ENCODE results near the gene SAYSD1. TPM values are rescaled to one million over a fixed set of nuclear protein-coding genes. Genes with fewer than 3 reads are reported as not detected.
A peak's percentile ranks its signal among the peaks of the same experiment; 100 is the strongest.
"Not testable (repeated sequence)": the region's sequence is repeated elsewhere in the genome, so short reads cannot be mapped to it uniquely, and the experiment has no call there.

Gene SAYSD1
- polyA plus RNA-seq, 2 donors: 7.8 to 7.9 TPM

DNA sequence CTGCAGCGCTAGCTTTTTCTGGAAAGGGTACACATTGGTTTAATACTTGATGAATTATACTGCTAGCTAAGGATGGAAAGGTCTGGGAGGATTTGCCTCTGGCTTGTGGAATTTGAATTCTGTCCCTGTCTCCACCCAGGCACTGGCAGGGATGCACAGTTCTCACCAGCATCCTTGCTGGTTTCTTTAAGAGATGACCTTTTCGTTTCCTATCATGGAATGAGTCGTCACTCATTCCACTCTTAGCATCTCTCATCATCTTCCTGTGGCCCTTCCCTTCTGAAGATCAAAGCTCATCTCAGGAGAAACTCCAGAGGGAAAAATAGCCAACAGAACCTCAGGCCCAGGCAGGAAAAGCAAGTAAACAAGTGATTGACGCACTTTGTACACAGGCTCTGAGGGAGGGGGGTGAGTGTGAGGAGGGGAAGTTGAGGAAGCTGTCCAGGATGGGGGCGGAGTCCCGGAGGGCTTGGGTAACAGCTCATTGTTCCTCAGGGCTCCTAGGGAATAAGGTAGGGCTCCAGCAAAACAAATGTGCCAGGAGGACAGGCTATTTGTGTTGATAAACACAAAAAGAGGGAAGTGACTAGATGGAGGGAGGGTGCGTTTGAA lies 25.7 kb upstream of the SAYSD1 start:
- no peaks in the 10 kb centered on the region for H3K36me3 ChIP-seq (ENCODE audit: control insufficient read depth in 2 of 2, insufficient read depth in 2 of 2, low read length in 1 of 2)
- no peaks in the 10 kb centered on the region for H3K9me3 ChIP-seq (ENCODE audit: control insufficient read depth in 2 of 2, insufficient read depth in 1 of 2, low read depth in 1 of 2, low read length in 1 of 2)
- H3K4me1 ChIP-seq (ENCODE audit: control insufficient read depth in 2 of 2, insufficient read depth in 2 of 2, low read length in 1 of 2): no peaks in the 10 kb centered on the region
- WGBS, 2 donors: 58 to 64% methylated on average over 7 of the region's 7 CpGs
- no peak overlapping the region for H3K27ac ChIP-seq (ENCODE audit: low read depth in 2 of 2, low read length in 1 of 2)
- no peak overlapping the region for H3K4me3 ChIP-seq (ENCODE audit: low read depth in 1 of 2, low read length in 2 of 2)
- H3K27me3 ChIP-seq (ENCODE audit: control insufficient read depth in 1 of 2, insufficient read depth in 2 of 2, low read length in 2 of 2): no peaks in the 10 kb centered on the region

DNA sequence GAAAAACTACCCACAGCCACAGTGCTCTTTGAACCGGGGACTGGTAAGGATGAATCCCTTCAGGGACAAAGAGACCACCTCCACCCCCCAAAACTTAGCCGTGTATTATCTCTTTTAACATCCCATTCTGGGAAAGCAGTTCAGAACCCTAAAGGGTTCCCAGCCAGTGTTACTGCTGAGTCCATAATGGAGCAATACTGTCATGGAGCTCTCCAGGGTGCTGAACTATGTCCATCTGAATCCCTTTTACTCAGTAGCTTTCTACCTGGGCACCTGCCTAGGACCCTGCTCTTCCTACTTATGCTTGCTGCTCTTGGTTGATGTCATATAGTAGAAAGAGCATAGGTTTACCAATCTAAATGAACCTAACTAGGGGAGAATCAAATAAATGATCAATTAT lies 22.3 kb upstream of the SAYSD1 start:
- no peaks in the 10 kb centered on the region for H3K27me3 ChIP-seq (ENCODE audit: control insufficient read depth in 1 of 2, insufficient read depth in 2 of 2, low read length in 2 of 2)
- H3K4me1 ChIP-seq (ENCODE audit: control insufficient read depth in 2 of 2, insufficient read depth in 2 of 2, low read length in 1 of 2): no peaks in the 10 kb centered on the region
- no peaks in the 10 kb centered on the region for H3K36me3 ChIP-seq (ENCODE audit: control insufficient read depth in 2 of 2, insufficient read depth in 2 of 2, low read length in 1 of 2)
- H3K27ac ChIP-seq (ENCODE audit: low read depth in 2 of 2, low read length in 1 of 2): no peak overlapping the region
- no peaks in the 10 kb centered on the region for H3K9me3 ChIP-seq (ENCODE audit: control insufficient read depth in 2 of 2, insufficient read depth in 1 of 2, low read depth in 1 of 2, low read length in 1 of 2)
- H3K4me3 ChIP-seq (ENCODE audit: low read depth in 1 of 2, low read length in 2 of 2): no peak overlapping the region
- 14 to 25% methylated on average over 2 of the region's 2 CpGs for WGBS, 2 donors

DNA sequence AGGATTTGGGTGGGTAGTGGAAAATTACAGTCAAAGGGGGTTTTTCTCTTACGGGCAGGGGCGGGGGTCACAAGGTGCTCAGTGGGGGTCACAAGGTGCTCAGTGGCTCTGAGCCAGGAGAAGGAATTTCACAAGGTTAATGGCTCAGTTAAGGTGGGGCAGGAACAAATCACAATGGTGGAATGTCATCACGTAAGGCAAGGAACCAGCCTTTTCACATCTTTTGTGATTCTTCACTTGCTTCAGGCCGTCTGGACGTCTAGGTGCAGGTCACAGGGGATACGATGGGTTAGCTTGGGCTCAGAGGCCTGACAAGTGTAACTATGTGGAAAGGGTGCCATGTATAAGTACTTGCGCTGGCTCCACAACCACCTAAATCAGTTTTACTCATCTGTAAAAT lies 21.2 kb upstream of the SAYSD1 start:
- H3K27me3 ChIP-seq (ENCODE audit: control insufficient read depth in 1 of 2, insufficient read depth in 2 of 2, low read length in 2 of 2); H3K4me3 ChIP-seq (ENCODE audit: low read depth in 1 of 2, low read length in 2 of 2); H3K27ac ChIP-seq (ENCODE audit: low read depth in 2 of 2, low read length in 1 of 2); H3K4me1 ChIP-seq (ENCODE audit: control insufficient read depth in 2 of 2, insufficient read depth in 2 of 2, low read length in 1 of 2); H3K36me3 ChIP-seq (ENCODE audit: control insufficient read depth in 2 of 2, insufficient read depth in 2 of 2, low read length in 1 of 2); H3K9me3 ChIP-seq (ENCODE audit: control insufficient read depth in 2 of 2, insufficient read depth in 1 of 2, low read depth in 1 of 2, low read length in 1 of 2): not testable (repeated sequence)
- 64 to 67% methylated on average over 7 of the region's 7 CpGs for WGBS, 2 donors

GRCh38 chr6:39134761-39135160 lies 19.8 kb upstream of the SAYSD1 start:
- 58 to 63% methylated on average over 3 of the region's 3 CpGs for WGBS, 2 donors
- H3K27me3 ChIP-seq (ENCODE audit: control insufficient read depth in 1 of 2, insufficient read depth in 2 of 2, low read length in 2 of 2); H3K4me3 ChIP-seq (ENCODE audit: low read depth in 1 of 2, low read length in 2 of 2); H3K27ac ChIP-seq (ENCODE audit: low read depth in 2 of 2, low read length in 1 of 2); H3K9me3 ChIP-seq (ENCODE audit: control insufficient read depth in 2 of 2, insufficient read depth in 1 of 2, low read depth in 1 of 2, low read length in 1 of 2); H3K36me3 ChIP-seq (ENCODE audit: control insufficient read depth in 2 of 2, insufficient read depth in 2 of 2, low read length in 1 of 2); H3K4me1 ChIP-seq (ENCODE audit: control insufficient read depth in 2 of 2, insufficient read depth in 2 of 2, low read length in 1 of 2): not testable (repeated sequence)

DNA sequence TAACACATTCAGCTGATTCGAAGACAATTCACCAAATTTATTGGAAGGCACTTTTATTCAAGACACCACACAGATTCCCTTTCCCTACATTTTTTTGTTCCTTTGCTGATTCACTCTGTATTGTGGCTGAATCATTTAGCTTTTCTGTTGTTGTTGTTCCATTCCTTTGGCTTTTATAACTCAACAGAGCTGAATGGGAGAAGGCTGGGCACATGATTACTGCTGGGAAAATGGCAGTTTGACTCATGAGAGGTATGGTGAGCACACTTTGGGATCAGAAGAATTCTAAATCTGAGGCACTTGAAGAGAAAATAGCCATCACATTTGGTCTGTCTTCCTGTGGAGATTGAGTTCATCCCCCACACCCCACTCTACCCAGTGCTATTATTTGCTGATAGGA lies 15.7 kb upstream of the SAYSD1 start:
- Histone ChIP-seq H3K27me3 (ENCODE audit: control insufficient read depth in 1 of 2, insufficient read depth in 2 of 2, low read length in 2 of 2) (no peaks in the 10 kb centered on the region), H3K36me3 (ENCODE audit: control insufficient read depth in 2 of 2, insufficient read depth in 2 of 2, low read length in 1 of 2) (no peaks in the 10 kb centered on the region), H3K27ac (ENCODE audit: low read depth in 2 of 2, low read length in 1 of 2) (no peak overlapping the region), H3K4me1 (ENCODE audit: control insufficient read depth in 2 of 2, insufficient read depth in 2 of 2, low read length in 1 of 2) (no peaks in the 10 kb centered on the region), H3K4me3 (ENCODE audit: low read depth in 1 of 2, low read length in 2 of 2) (no peak overlapping the region), H3K9me3 (ENCODE audit: control insufficient read depth in 2 of 2, insufficient read depth in 1 of 2, low read depth in 1 of 2, low read length in 1 of 2) (no peaks in the 10 kb centered on the region)
- WGBS, 2 donors: 85 to 90% methylated on average over 1 of the region's 1 CpG

DNA sequence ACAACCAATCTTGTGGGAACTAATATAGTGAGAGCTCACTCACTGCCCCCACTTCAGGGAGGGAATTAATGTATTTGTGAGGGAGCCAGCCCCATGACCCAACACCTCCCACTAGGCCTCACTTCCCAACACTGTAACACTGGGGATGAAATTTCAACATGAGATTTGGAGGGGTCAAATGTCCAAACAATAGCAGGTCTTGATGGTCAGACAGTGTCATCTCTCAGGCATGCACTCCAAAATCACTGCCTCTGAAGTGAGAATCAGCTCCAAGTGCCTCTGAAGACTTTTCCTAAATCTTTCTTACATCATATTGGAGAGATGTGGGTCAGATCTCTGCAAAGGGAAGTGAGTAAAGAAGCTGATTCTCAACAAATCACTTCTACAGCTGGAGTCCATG lies 13.8 kb upstream of the SAYSD1 start:
- Histone ChIP-seq H3K9me3 (ENCODE audit: control insufficient read depth in 2 of 2, insufficient read depth in 1 of 2, low read depth in 1 of 2, low read length in 1 of 2) (no peaks in the 10 kb centered on the region), H3K27me3 (ENCODE audit: control insufficient read depth in 1 of 2, insufficient read depth in 2 of 2, low read length in 2 of 2) (no peaks in the 10 kb centered on the region), H3K36me3 (ENCODE audit: control insufficient read depth in 2 of 2, insufficient read depth in 2 of 2, low read length in 1 of 2) (no peaks in the 10 kb centered on the region), H3K27ac (ENCODE audit: low read depth in 2 of 2, low read length in 1 of 2) (no peak overlapping the region), H3K4me1 (ENCODE audit: control insufficient read depth in 2 of 2, insufficient read depth in 2 of 2, low read length in 1 of 2) (no peaks in the 10 kb centered on the region), H3K4me3 (ENCODE audit: low read depth in 1 of 2, low read length in 2 of 2) (no peak overlapping the region)

GRCh38 chr6:39128106-39128505 lies 13.1 kb upstream of the SAYSD1 start:
- no peaks in the 10 kb centered on the region for H3K4me1 ChIP-seq (ENCODE audit: control insufficient read depth in 2 of 2, insufficient read depth in 2 of 2, low read length in 1 of 2)
- no peak overlapping the region for H3K4me3 ChIP-seq (ENCODE audit: low read depth in 1 of 2, low read length in 2 of 2)
- H3K27me3 ChIP-seq (ENCODE audit: control insufficient read depth in 1 of 2, insufficient read depth in 2 of 2, low read length in 2 of 2): no peaks in the 10 kb centered on the region
- no peaks in the 10 kb centered on the region for H3K36me3 ChIP-seq (ENCODE audit: control insufficient read depth in 2 of 2, insufficient read depth in 2 of 2, low read length in 1 of 2)
- H3K9me3 ChIP-seq (ENCODE audit: control insufficient read depth in 2 of 2, insufficient read depth in 1 of 2, low read depth in 1 of 2, low read length in 1 of 2): no peaks in the 10 kb centered on the region
- H3K27ac ChIP-seq (ENCODE audit: low read depth in 2 of 2, low read length in 1 of 2): no peak overlapping the region
- WGBS, 2 donors: 77% methylated on average over 3 of the region's 3 CpGs

GRCh38 chr6:39124114-39124513 lies 9.1 kb upstream of the SAYSD1 start:
- Histone ChIP-seq H3K4me3 (ENCODE audit: low read depth in 1 of 2, low read length in 2 of 2) (no peak overlapping the region), H3K27me3 (ENCODE audit: control insufficient read depth in 1 of 2, insufficient read depth in 2 of 2, low read length in 2 of 2) (no peaks in the 10 kb centered on the region), H3K9me3 (ENCODE audit: control insufficient read depth in 2 of 2, insufficient read depth in 1 of 2, low read depth in 1 of 2, low read length in 1 of 2) (no peaks in the 10 kb centered on the region), H3K4me1 (ENCODE audit: control insufficient read depth in 2 of 2, insufficient read depth in 2 of 2, low read length in 1 of 2) (no peaks in the 10 kb centered on the region), H3K36me3 (ENCODE audit: control insufficient read depth in 2 of 2, insufficient read depth in 2 of 2, low read length in 1 of 2) (no peaks in the 10 kb centered on the region), H3K27ac (ENCODE audit: low read depth in 2 of 2, low read length in 1 of 2) (no peak overlapping the region)

DNA sequence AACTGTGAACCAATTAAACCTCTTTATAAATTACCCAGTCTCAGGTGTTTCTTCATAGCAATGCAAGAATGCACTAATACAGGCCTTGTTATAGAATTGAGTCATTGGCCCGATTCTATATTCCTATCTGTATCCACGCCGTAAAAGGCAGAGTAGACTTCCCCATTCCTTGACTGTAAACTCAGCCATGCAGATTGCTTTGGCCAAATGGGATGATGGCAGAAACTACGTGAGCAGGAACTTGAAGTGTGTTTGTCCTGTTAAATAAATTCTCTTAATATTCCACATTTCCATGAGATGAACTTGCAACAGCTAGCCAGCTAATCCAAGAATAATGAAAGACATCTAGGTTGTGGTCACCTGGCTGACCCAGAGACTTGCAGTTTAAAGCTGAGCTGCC lies 3.9 kb upstream of the SAYSD1 start:
- Histone ChIP-seq H3K4me1 (ENCODE audit: control insufficient read depth in 2 of 2, insufficient read depth in 2 of 2, low read length in 1 of 2) (peaks cover 0 to 3% of the 10 kb centered on the region in 2 donors), H3K27me3 (ENCODE audit: control insufficient read depth in 1 of 2, insufficient read depth in 2 of 2, low read length in 2 of 2) (no peaks in the 10 kb centered on the region), H3K27ac (ENCODE audit: low read depth in 2 of 2, low read length in 1 of 2) (no peak overlapping the region), H3K4me3 (ENCODE audit: low read depth in 1 of 2, low read length in 2 of 2) (no peak overlapping the region), H3K9me3 (ENCODE audit: control insufficient read depth in 2 of 2, insufficient read depth in 1 of 2, low read depth in 1 of 2, low read length in 1 of 2) (no peaks in the 10 kb centered on the region), H3K36me3 (ENCODE audit: control insufficient read depth in 2 of 2, insufficient read depth in 2 of 2, low read length in 1 of 2) (no peaks in the 10 kb centered on the region)
- WGBS, 2 donors: 93% methylated on average over 4 of the region's 4 CpGs

DNA sequence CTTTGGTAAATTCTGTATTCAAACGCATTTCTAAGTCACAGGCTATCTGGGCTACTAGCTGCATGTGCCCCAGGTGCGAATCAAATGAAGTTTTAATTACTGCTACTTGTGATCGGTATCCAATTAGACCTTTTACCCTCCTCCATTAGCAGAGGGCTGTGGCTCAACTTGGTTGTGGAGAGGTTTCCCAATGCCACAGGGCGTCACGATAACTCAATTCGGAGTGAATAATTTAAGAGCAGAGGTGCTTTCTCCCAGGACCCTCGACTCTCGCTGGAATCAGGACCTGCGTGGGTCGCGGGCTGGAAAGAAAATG lies 640 bp downstream of the SAYSD1 start:
- H3K9me3 ChIP-seq (ENCODE audit: control insufficient read depth in 2 of 2, insufficient read depth in 1 of 2, low read depth in 1 of 2, low read length in 1 of 2): no peaks in the 10 kb centered on the region
- H3K36me3 ChIP-seq (ENCODE audit: control insufficient read depth in 2 of 2, insufficient read depth in 2 of 2, low read length in 1 of 2): no peaks in the 10 kb centered on the region
- H3K27me3 ChIP-seq (ENCODE audit: control insufficient read depth in 1 of 2, insufficient read depth in 2 of 2, low read length in 2 of 2): no peaks in the 10 kb centered on the region
- H3K27ac ChIP-seq (ENCODE audit: low read depth in 2 of 2, low read length in 1 of 2): peak overlapping the region; percentile 95 to 99
- peaks cover 0 to 3% of the 10 kb centered on the region in 2 donors for H3K4me1 ChIP-seq (ENCODE audit: control insufficient read depth in 2 of 2, insufficient read depth in 2 of 2, low read length in 1 of 2)
- WGBS, 2 donors: 1 to 2% methylated on average over 11 of the region's 11 CpGs
- peak overlapping the region; percentile 53 to 68 for H3K4me3 ChIP-seq (ENCODE audit: low read depth in 1 of 2, low read length in 2 of 2)

Measured in esophagus (tissue), 2 donors.